Measurements from ENCODE around the gene SNN.

Gene SNN

GRCh38 chr16:11699234-11699894 is 31.1 kb downstream of the SNN start:
- DNase-seq (ENCODE audit: low spot score): no peak

GRCh38 chr16:11700264-11701029 is 32.2 kb downstream of the SNN start:
- no peak for DNase-seq (ENCODE audit: low spot score)

GRCh38 chr16:11705311-11706025 is 37.2 kb downstream of the SNN start:
- DNase-seq (ENCODE audit: low spot score): no peak

- no peak for DNase-seq (ENCODE audit: low spot score)
Observed at GRCh38 chr16:11706180-11706742, 38.0 kb downstream of the SNN start.

GRCh38 chr16:11707679-11708197 is 39.5 kb downstream of the SNN start:
- no peak for DNase-seq (ENCODE audit: low spot score)

GRCh38 chr16:11708421-11708820 is 40.2 kb downstream of the SNN start:
- no peak for DNase-seq (ENCODE audit: low spot score)

GRCh38 chr16:11711662-11712061 is 43.4 kb downstream of the SNN start:
- no peak for DNase-seq (ENCODE audit: low spot score)

GRCh38 chr16:11712122-11712521 is 43.9 kb downstream of the SNN start:
- no peak for DNase-seq (ENCODE audit: low spot score)

GRCh38 chr16:11715246-11715947 is 47.1 kb downstream of the SNN start:
- no peak for DNase-seq (ENCODE audit: low spot score)

- DNase-seq (ENCODE audit: low spot score): no peak
Observed at GRCh38 chr16:11716336-11716735, 48.1 kb downstream of the SNN start.

- no peak for DNase-seq (ENCODE audit: low spot score)
Observed at GRCh38 chr16:11717811-11718210, 49.6 kb downstream of the SNN start.

GRCh38 chr16:11719171-11719570 is 50.9 kb downstream of the SNN start:
- DNase-seq (ENCODE audit: low spot score): no peak

GRCh38 chr16:11719762-11720161 is 51.5 kb downstream of the SNN start:
- DNase-seq (ENCODE audit: low spot score): no peak

- no peak for DNase-seq (ENCODE audit: low spot score)
Observed at GRCh38 chr16:11721781-11722467, 53.7 kb downstream of the SNN start.

GRCh38 chr16:11722468-11722808 is 54.2 kb downstream of the SNN start:
- no peak for DNase-seq (ENCODE audit: low spot score)

GRCh38 chr16:11725457-11725856 is 57.2 kb downstream of the SNN start:
- no peak for DNase-seq (ENCODE audit: low spot score)

- DNase-seq (ENCODE audit: low spot score): no peak
Observed at GRCh38 chr16:11726008-11726407, 57.8 kb downstream of the SNN start.

- no peak for DNase-seq (ENCODE audit: low spot score)
Observed at GRCh38 chr16:11727796-11728543, 59.7 kb downstream of the SNN start.

Data from kidney capillary endothelial cell (primary cell).